GM18909 (cell line): ENCODE data around the gene PPARD.

Source experiments
- ATAC-seq: cut with Tn5 transposase; IDR thresholded peaks from one replicate; pipeline ENCODE4 v1.9.1; 2021; ENCODE audit warnings: mild to moderate bottlenecking; ENCODE audit not compliant: unreplicated experiment, poor library complexity

The PPARD gene

GRCh38 chr6:35461270-35461669 lies 118.9 kb downstream of the PPARD start:
- no peak for ATAC-seq

- no peak for ATAC-seq
Measured at GRCh38 chr6:35463292-35463691, 120.9 kb downstream of the PPARD start.

- no peak for ATAC-seq
Measured at GRCh38 chr6:35465646-35466045, 123.3 kb downstream of the PPARD start.

GRCh38 chr6:35468181-35468979 lies 126.0 kb downstream of the PPARD start, which contains the start of gene RPL10A:
Gene RPL10A (plus strand): TSS chr6:35468401. CDS start chr6:35468435, 34 bp downstream.
- ATAC-seq, result peak; percentile 79

- ATAC-seq, result no peak
Measured at GRCh38 chr6:35468980-35469750, 126.8 kb downstream of the PPARD start.

- ATAC-seq, result no peak
Measured at GRCh38 chr6:35469751-35470662, 127.6 kb downstream of the PPARD start.

GRCh38 chr6:35470663-35471120 lies 128.3 kb downstream of the PPARD start:
- no peak for ATAC-seq

- ATAC-seq, result no peak
Measured at GRCh38 chr6:35471836-35472345, 129.5 kb downstream of the PPARD start.

- ATAC-seq, result no peak
Measured at GRCh38 chr6:35473075-35473849, 130.9 kb downstream of the PPARD start.

GRCh38 chr6:35473850-35474130 lies 131.4 kb downstream of the PPARD start:
- no peak for ATAC-seq

- no peak for ATAC-seq
Measured at GRCh38 chr6:35474131-35474941, 132.0 kb downstream of the PPARD start.

- ATAC-seq, result no peak
Measured at GRCh38 chr6:35474942-35475570, 132.7 kb downstream of the PPARD start.

GRCh38 chr6:35475573-35475972 lies 133.2 kb downstream of the PPARD start:
- no peak for ATAC-seq

GRCh38 chr6:35476004-35476403 lies 133.6 kb downstream of the PPARD start:
- ATAC-seq, result no peak

GRCh38 chr6:35477028-35477427 lies 134.7 kb downstream of the PPARD start:
- ATAC-seq, result no peak
